ENCODE measurements around the gene ABCF1.
A peak's percentile ranks its signal among the peaks of the same experiment; 100 is the strongest.

The ABCF1 gene

DNA sequence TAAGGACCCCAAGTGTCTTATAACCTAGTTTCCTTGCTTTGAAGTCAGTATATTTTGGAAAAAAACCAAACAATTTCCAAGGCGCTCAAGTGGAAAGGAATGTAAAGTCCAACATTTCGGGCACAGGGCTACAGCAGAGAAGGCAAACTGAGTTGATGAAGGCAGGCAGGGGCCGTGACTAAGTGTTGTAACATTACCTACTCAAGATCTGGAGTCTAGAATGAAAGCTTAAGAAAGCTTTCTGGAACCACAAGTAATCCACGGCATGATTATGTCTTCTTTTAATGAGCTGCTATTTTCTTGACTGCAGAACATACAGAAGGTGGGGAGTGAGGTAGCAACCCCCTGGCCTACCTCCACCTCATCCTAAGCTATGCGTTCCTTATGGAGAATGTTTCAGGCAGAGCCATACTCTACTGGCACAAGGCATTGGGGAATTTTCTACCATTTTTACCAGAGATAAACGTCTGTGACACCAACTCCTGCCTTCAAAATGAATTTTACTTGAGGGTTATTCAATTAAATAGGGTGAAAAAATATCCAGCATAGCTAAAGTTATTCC, 41.5 kb downstream of the ABCF1 start:
- Histone ChIP-seq H3K4me1 (ENCODE audit: control insufficient read depth, insufficient read depth, low read length) (peaks cover 30% of the 10 kb centered on the region), H3K27ac (ENCODE audit: low read depth, low read length) (peak overlapping the region; percentile 44)

DNA sequence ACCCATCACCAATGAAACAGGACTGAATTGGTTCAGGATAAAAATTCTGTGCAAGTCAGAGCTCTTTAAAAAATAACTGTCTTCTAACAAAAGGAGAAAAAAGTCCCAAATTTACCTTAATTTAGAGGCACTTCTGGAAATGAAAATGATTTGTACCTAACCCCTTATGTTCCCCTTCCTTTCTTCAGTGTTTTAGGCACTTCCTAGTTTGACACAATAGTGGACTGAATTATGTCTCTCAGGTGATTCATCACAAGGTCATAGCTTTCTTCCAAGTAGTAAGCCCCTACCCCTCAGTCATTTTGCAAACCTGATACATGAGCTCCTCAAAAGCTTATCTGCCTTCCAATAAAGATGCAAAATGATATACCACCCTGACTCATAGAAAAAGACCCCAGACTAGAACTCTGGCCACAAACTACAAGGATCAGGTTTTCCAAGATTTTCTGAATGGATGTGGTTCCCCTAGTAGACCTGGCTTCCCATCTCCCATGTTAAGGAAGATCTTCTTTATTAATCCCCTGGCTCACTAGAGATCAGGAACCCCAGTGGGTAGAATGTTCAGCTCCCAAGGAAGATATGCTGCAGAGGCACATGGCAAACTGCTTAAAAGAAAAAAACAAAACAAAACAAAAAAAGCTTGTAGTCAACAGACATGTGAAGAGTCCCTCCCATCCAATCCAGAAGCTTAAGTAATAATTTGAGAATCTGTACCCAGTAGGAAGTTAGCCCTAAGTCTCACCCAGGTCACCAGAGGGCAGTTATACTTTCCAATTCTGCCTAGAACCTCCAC, 42.2 kb downstream of the ABCF1 start:
- H3K4me3 ChIP-seq (ENCODE audit: low read length), result peak overlapping the region; percentile 19
- H3K36me3 ChIP-seq (ENCODE audit: control insufficient read depth, insufficient read depth, low read length), result peaks cover 25% of the 10 kb centered on the region
- peaks cover 33% of the 10 kb centered on the region for H3K4me1 ChIP-seq (ENCODE audit: control insufficient read depth, insufficient read depth, low read length)
- peak overlapping the region; percentile 44 for H3K27ac ChIP-seq (ENCODE audit: low read depth, low read length)
- no peak overlapping the region for H3K9ac ChIP-seq (ENCODE audit: low read length)
- no peaks in the 10 kb centered on the region for H3K27me3 ChIP-seq (ENCODE audit: control insufficient read depth, insufficient read depth, low read length)

More for the DNA sequence above, 41.5 kb downstream of the ABCF1 start:
- Histone ChIP-seq H3K4me3 (ENCODE audit: low read length) (no peak overlapping the region), H3K27me3 (ENCODE audit: control insufficient read depth, insufficient read depth, low read length) (no peaks in the 10 kb centered on the region), H3K36me3 (ENCODE audit: control insufficient read depth, insufficient read depth, low read length) (peaks cover 28% of the 10 kb centered on the region), H3K9ac (ENCODE audit: low read length) (no peak overlapping the region)

GRCh38 chr6:30614044-30614842, 43.0 kb downstream of the ABCF1 start:
- Histone ChIP-seq H3K27ac (ENCODE audit: low read depth, low read length) (peak overlapping the region; percentile 92), H3K36me3 (ENCODE audit: control insufficient read depth, insufficient read depth, low read length) (peaks cover 17% of the 10 kb centered on the region), H3K9ac (ENCODE audit: low read length) (peak overlapping the region; percentile 70), H3K4me1 (ENCODE audit: control insufficient read depth, insufficient read depth, low read length) (peaks cover 37% of the 10 kb centered on the region), H3K27me3 (ENCODE audit: control insufficient read depth, insufficient read depth, low read length) (no peaks in the 10 kb centered on the region), H3K4me3 (ENCODE audit: low read length) (peak overlapping the region; percentile 80)

DNA sequence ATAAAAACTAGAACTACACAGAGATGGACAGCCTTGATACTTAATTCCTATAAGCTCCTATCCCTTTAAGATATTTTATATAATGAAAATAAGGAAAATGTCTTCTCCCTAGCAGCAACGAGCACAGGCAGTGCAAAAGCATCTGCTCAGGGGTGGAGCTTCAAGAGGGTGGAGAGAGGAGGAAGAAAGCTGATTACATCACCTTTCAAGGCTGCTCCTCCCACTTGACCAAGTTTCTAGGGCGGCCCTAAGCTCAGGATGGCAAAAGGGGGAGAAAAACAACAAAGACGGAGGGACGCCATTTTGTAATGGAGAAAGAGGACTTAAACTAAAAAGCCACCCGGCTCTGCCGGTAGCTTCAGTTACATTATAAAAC, 43.6 kb downstream of the ABCF1 start:
- Histone ChIP-seq H3K9ac (ENCODE audit: low read length) (peak overlapping the region; percentile 70), H3K36me3 (ENCODE audit: control insufficient read depth, insufficient read depth, low read length) (peaks cover 18% of the 10 kb centered on the region), H3K27me3 (ENCODE audit: control insufficient read depth, insufficient read depth, low read length) (no peaks in the 10 kb centered on the region), H3K27ac (ENCODE audit: low read depth, low read length) (peak overlapping the region; percentile 96), H3K4me1 (ENCODE audit: control insufficient read depth, insufficient read depth, low read length) (peaks cover 35% of the 10 kb centered on the region), H3K4me3 (ENCODE audit: low read length) (peak overlapping the region; percentile 80)

DNA sequence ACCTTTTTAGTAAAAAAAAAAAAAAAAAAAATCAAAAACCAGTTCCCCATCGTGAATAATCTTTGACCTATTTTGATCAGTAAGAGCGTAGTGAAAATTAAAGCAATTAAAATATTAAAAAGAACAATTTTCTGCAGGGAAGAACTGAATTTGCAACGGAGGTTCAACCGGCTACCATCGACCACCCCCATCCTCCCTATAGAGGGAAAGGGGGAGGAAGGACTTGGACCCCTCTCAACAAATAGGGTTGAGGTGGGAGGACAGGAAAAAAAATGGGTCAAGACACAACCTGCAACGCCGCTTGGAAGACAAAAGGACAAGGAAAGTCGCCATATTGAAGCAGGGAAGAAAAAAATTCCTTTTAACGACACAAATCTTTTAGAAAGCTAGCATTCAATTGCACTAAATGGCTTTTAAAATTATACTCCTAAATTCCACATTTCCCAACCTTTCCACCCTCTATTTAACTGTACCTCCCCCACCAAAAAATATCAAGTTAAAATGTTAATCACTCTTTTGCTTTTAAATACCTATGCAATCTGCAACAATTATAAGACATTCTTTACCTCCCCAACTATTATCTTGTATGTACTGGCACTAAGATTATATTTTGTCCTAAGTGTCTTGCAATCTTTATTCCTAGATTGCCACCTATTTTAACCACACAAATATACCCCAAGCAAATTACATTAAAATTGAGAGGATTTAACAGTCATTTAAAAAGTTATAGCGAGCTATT, 44.1 kb downstream of the ABCF1 start:
- Histone ChIP-seq H3K9ac (ENCODE audit: low read length) (peak overlapping the region; percentile 95), H3K4me1 (ENCODE audit: control insufficient read depth, insufficient read depth, low read length) (peaks cover 35% of the 10 kb centered on the region), H3K36me3 (ENCODE audit: control insufficient read depth, insufficient read depth, low read length) (peaks cover 18% of the 10 kb centered on the region), H3K4me3 (ENCODE audit: low read length) (peak overlapping the region; percentile 80), H3K27ac (ENCODE audit: low read depth, low read length) (peak overlapping the region; percentile 96), H3K27me3 (ENCODE audit: control insufficient read depth, insufficient read depth, low read length) (no peaks in the 10 kb centered on the region)

DNA sequence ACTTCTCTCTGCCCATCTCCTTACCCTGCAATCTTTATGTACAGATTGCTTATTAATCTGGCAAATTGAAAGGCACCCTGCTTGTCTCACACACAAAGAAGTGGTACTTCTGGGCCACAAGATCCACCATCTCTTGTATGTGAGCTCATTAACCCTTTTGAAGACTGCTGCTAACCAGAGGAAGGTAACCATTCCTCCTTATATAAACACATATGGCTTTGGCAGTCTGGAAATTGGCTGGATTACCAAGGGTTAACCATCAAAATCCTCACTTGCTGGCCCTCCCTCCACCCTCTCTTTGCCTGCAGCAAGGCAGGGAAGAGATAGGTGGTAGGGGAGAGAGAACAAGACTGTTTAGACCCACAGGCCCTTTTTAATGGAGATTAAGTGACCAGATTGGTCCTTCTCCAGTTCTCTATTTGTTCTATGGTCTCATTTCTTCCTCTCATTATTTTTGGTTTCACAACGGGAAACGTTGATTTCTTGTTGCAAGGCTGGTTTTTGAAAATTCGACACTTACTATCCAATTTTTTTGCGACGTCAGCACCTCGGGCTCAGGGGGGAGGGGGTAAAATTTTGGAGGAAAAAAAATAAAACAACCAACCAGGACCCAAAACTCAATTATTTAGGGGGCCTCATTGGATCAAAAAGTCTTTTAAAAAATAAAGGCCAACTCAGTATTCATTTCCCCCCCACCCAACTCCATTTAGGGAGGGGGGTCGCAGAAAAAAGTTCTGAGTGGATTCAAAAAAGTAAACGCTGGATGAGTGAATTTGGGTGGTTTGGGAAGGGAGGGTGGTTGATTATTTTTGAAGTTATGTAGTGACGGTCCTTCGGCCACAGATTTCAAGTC, 44.9 kb downstream of the ABCF1 start:
- peaks cover 18% of the 10 kb centered on the region for H3K36me3 ChIP-seq (ENCODE audit: control insufficient read depth, insufficient read depth, low read length)
- peak overlapping the region; percentile 95 for H3K9ac ChIP-seq (ENCODE audit: low read length)
- peak overlapping the region; percentile 80 for H3K4me3 ChIP-seq (ENCODE audit: low read length)
- H3K27me3 ChIP-seq (ENCODE audit: control insufficient read depth, insufficient read depth, low read length), result no peaks in the 10 kb centered on the region
- peak overlapping the region; percentile 96 for H3K27ac ChIP-seq (ENCODE audit: low read depth, low read length)
- peaks cover 34% of the 10 kb centered on the region for H3K4me1 ChIP-seq (ENCODE audit: control insufficient read depth, insufficient read depth, low read length)

- peaks cover 18% of the 10 kb centered on the region for H3K36me3 ChIP-seq (ENCODE audit: control insufficient read depth, insufficient read depth, low read length)
- H3K4me1 ChIP-seq (ENCODE audit: control insufficient read depth, insufficient read depth, low read length), result peaks cover 26% of the 10 kb centered on the region
- H3K27me3 ChIP-seq (ENCODE audit: control insufficient read depth, insufficient read depth, low read length), result no peaks in the 10 kb centered on the region
- peak within 1 kb of the TSS; percentile 95 for H3K9ac ChIP-seq (ENCODE audit: low read length)
- H3K27ac ChIP-seq (ENCODE audit: low read depth, low read length), result peak within 1 kb of the TSS; percentile 98
- H3K4me3 ChIP-seq (ENCODE audit: low read length), result peak within 1 kb of the TSS; percentile 91
Measured at GRCh38 chr6:30616811-30617564, 45.7 kb downstream of the ABCF1 start, which contains the start of gene PPP1R10. Gene PPP1R10 (minus strand): TSS chr6:30617243. CDS start chr6:30609944, 7,299 bp downstream.

DNA sequence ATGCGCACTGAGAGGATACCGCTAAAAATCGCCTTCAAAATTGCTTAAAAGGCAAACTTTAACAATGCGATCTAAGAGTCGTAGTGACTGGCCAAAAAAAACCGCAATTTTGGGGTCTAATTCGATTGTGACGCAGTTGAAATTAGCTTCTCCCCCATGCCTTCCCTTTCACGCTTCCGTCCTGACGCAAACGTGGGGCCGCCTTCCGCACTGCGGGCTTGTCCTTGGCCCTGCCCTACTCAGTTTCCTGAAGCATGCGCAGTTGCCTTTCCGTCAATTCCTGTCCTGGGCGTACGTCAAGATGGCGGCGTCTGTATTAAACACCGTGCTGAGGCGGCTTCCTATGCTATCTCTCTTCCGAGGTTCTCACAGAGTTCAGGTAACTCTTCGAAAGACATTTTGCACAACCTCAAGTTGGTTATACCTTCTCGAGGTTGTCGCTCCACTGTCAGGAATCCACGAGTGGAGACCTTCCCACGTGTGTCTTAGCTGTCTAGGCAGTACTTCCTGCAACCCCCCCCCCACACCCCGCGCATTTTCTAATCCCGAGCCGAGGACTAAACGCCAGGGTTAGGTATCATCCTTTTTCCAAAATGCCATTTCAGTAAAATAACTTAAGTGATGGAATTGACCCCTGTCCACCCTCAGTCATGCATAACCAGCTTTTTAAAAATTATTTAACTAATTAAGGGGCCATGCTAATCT, 46.5 kb downstream of the ABCF1 start, which contains the start of gene MRPS18B:
Gene MRPS18B (plus strand): TSS at position 276 of the 705 bp plus-strand sequence. CDS start 26 bp downstream, at position 302.
- Histone ChIP-seq H3K27ac (ENCODE audit: low read depth, low read length) (peak within 1 kb of the TSS; percentile 98), H3K36me3 (ENCODE audit: control insufficient read depth, insufficient read depth, low read length) (peaks cover 21% of the 10 kb centered on the region)

DNA sequence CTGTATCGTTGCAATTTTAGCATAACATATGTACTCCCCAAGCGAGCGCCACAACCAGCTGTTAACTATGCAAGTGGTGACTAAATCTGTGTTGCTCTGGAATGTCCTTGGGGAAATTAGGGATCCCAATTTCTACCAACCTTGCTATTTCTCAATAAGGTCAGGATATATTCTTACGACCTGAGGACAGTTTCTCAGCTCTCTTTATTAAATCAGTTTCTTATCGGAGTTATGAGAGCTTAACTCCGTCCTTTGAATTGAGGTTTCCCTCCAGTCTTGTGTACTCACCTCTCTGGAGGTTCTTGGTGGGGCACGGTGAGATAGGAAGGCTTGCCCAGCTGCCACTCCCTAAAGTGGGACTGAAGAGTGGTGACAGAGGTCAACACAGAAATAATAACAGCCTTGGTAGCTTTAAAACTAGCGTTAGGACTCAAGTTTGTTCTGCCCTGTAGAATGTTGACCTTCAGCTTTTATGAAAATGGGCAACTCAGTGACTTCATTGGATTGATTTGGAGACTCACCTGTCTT, 47.1 kb downstream of the ABCF1 start:
- Histone ChIP-seq H3K9ac (ENCODE audit: low read length) (peak overlapping the region; percentile 68), H3K4me1 (ENCODE audit: control insufficient read depth, insufficient read depth, low read length) (peaks cover 20% of the 10 kb centered on the region), H3K36me3 (ENCODE audit: control insufficient read depth, insufficient read depth, low read length) (peaks cover 25% of the 10 kb centered on the region), H3K27me3 (ENCODE audit: control insufficient read depth, insufficient read depth, low read length) (no peaks in the 10 kb centered on the region), H3K4me3 (ENCODE audit: low read length) (peak overlapping the region; percentile 91), H3K27ac (ENCODE audit: low read depth, low read length) (peak overlapping the region; percentile 98)

More for the DNA sequence above, 46.5 kb downstream of the ABCF1 start, which contains the start of gene MRPS18B:
- H3K27me3 ChIP-seq (ENCODE audit: control insufficient read depth, insufficient read depth, low read length), result no peaks in the 10 kb centered on the region
- H3K4me1 ChIP-seq (ENCODE audit: control insufficient read depth, insufficient read depth, low read length), result peaks cover 23% of the 10 kb centered on the region
- H3K9ac ChIP-seq (ENCODE audit: low read length), result peak within 1 kb of the TSS; percentile 95
- H3K4me3 ChIP-seq (ENCODE audit: low read length), result peak within 1 kb of the TSS; percentile 91

- Histone ChIP-seq H3K9ac (ENCODE audit: low read length) (no peak overlapping the region), H3K4me1 (ENCODE audit: control insufficient read depth, insufficient read depth, low read length) (peaks cover 9% of the 10 kb centered on the region), H3K27me3 (ENCODE audit: control insufficient read depth, insufficient read depth, low read length) (no peaks in the 10 kb centered on the region), H3K27ac (ENCODE audit: low read depth, low read length) (no peak overlapping the region), H3K4me3 (ENCODE audit: low read length) (no peak overlapping the region), H3K36me3 (ENCODE audit: control insufficient read depth, insufficient read depth, low read length) (peaks cover 27% of the 10 kb centered on the region)
Measured at GRCh38 chr6:30619561-30619960, 48.3 kb downstream of the ABCF1 start.

Data from rectal smooth muscle tissue (tissue), 1 donor.